HepG2 (cell line): ENCODE data around the gene DPP3. TPM values are rescaled to one million over a fixed set of nuclear protein-coding genes. Genes with fewer than 3 reads are reported as not detected.
A peak's percentile ranks its signal among the peaks of the same experiment; 100 is the strongest.

Source experiments
- BCL6 ChIP-seq: IDR thresholded peaks from 2 replicates; pipeline ENCODE4 v1.6.1; 2016; ENCODE audit warnings: missing genetic modification reagents, missing compliant biosample characterization
- E2F1 ChIP-seq: sonication (generic); formaldehyde crosslinking; IDR thresholded peaks from 2 replicates; pipeline ENCODE4 v1.5.0; 2020; ENCODE audit warnings: missing genetic modification reagents
- ETS1 ChIP-seq: sonication (generic); formaldehyde crosslinking; IDR thresholded peaks from 2 replicates; pipeline ENCODE4 v1.4.0; 2020; ENCODE audit warnings: missing genetic modification reagents
- FIP1L1 ChIP-seq: fragments of 200-400 bp; formaldehyde crosslinking; IDR thresholded peaks from 2 replicates; pipeline ENCODE4 v1.6.1; 2018; ENCODE audit warnings: low read depth, mild to moderate bottlenecking, low read length, moderate library complexity, borderline replicate concordance; ENCODE audit not compliant: insufficient read depth
- MAZ ChIP-seq, 2 experiments: sonication (generic) in 1 of 2; formaldehyde crosslinking in 1 of 2; IDR thresholded peaks; 2 replicates each; pipeline versions ENCODE4 v1.5.0 to v1.6.1; 2012 to 2020; ENCODE audit warnings: low read depth in 2 of 2, mild to moderate bottlenecking in 2 of 2, borderline replicate concordance in 1 of 2, improper control_type of control experiment in 1 of 2, low read length in 1 of 2, missing genetic modification reagents in 1 of 2, moderate library complexity in 1 of 2
- MEF2D ChIP-seq: sonication (generic); formaldehyde crosslinking; IDR thresholded peaks from 2 replicates; pipeline ENCODE4 v1.5.1; 2020; ENCODE audit warnings: mild to moderate bottlenecking, missing genetic modification reagents
- REST ChIP-seq, 2 experiments: IDR thresholded peaks; 2 replicates each; pipeline ENCODE4 v1.6.1; 2011 to 2012; ENCODE audit warnings: low read length in 2 of 2, borderline replicate concordance in 1 of 2, low read depth in 1 of 2, mild to moderate bottlenecking in 1 of 2, moderate library complexity in 1 of 2
- SNAI1 ChIP-seq: sonication (generic); formaldehyde crosslinking; IDR thresholded peaks from 2 replicates; pipeline ENCODE4 v1.5.0; 2020; ENCODE audit warnings: mild to moderate bottlenecking, missing genetic modification reagents, borderline replicate concordance
- ZBTB20 ChIP-seq: sonication (generic); formaldehyde crosslinking; IDR thresholded peaks from 2 replicates; pipeline ENCODE4 v1.8.1; 2023; ENCODE audit warnings: missing genetic modification reagents, low read depth, mild to moderate bottlenecking, borderline replicate concordance
- ZBTB44 ChIP-seq: sonication (generic); formaldehyde crosslinking; IDR thresholded peaks from 2 replicates; pipeline ENCODE4 v1.4.0; 2020; ENCODE audit warnings: missing genetic modification reagents
- ZHX1 ChIP-seq: sonication (generic); formaldehyde crosslinking; IDR thresholded peaks from 2 replicates; pipeline ENCODE4 v1.8.1; 2022; ENCODE audit warnings: low read depth, mild to moderate bottlenecking, missing genetic modification reagents
- ZKSCAN5 ChIP-seq: sonication (generic); formaldehyde crosslinking; IDR thresholded peaks from 2 replicates; pipeline ENCODE4 v1.5.1; 2020; ENCODE audit warnings: mild to moderate bottlenecking, missing genetic modification reagents
- ZNF362 ChIP-seq: sonication (generic); formaldehyde crosslinking; IDR thresholded peaks from 2 replicates; pipeline ENCODE4 v1.4.0; 2020; ENCODE audit warnings: missing genetic modification reagents, mild to moderate bottlenecking, borderline replicate concordance
- ZNF562 ChIP-seq: sonication (generic); formaldehyde crosslinking; IDR thresholded peaks from 2 replicates; pipeline ENCODE4 v1.8.0; 2022; ENCODE audit warnings: missing genetic modification reagents, borderline replicate concordance
- ZNF644 ChIP-seq: IDR thresholded peaks from 2 replicates; pipeline ENCODE4 v1.6.1; 2016; ENCODE audit warnings: low read depth
- polyA plus RNA-seq, 8 experiments: library from polyadenylated mRNA; depleted of rRNA in 3 of 8; stranded (reverse) in 7 of 8; unstranded in 1 of 8; fragments of >200 nt; fragmentation: Illumina TruSeq in 4 of 8; extraction: Trizol in 4 of 8; gene quantifications; 2 replicates each; pipeline versions ENCODE4 v1.2.1 to v1.2.3, GENCODE V29; 2011 to 2016; ENCODE audit warnings: low read depth in 4 of 8, missing spikeins in 1 of 8, mixed read lengths in 1 of 8; ENCODE audit not compliant: insufficient read depth in 1 of 8
- total RNA-seq, 5 experiments: library from RNA; depleted of rRNA; stranded (reverse); fragments of >200 nt; fragmentation: Illumina TruSeq; extraction: Trizol; gene quantifications; 2 replicates each; pipeline ENCODE4 v1.2.3, GENCODE V29; 2016; ENCODE audit warnings: low read depth in 1 of 5

DPP3 gene
- total and polyA plus RNA-seq, 2 of the 13 experiments (the other 11 are each of a cell fraction or from before 2014, with no cell fraction given) = 38.4 to 59.8 TPM

GRCh38 chr11:66479394-66480116 lies 679 bp upstream of the DPP3 start (continued):
- TF ChIP-seq REST (IDR thresholded peaks at IDR 0.05; ENCODE audit: borderline replicate concordance in 1 of 2, low read depth in 1 of 2, low read length in 2 of 2) = no peak
- no peak for TF ChIP-seq ZKSCAN5 (CRISPR knock-in tag)
- TF ChIP-seq BCL6 (CRISPR knock-in tag) = no peak
- no peak for TF ChIP-seq ETS1 (CRISPR knock-in tag)
- TF ChIP-seq ZBTB44 (CRISPR knock-in tag) = no peak
- TF ChIP-seq E2F1 = no peak
- 0 out of 2 replicates have a peak, but pooled peaks have one; percentile 71 for TF ChIP-seq SNAI1 (CRISPR knock-in tag)
- no peak for TF ChIP-seq ZNF362 (CRISPR knock-in tag)
- TF ChIP-seq ZBTB20 (CRISPR knock-in tag) = peak; percentile 31; the same call in 1 of the 2 replicates
- TF ChIP-seq FIP1L1 = no peak
- no peak for TF ChIP-seq ZNF562 (CRISPR knock-in tag)
- 0 out of 2 replicates have a peak, but pooled peaks have one; percentile 14 for TF ChIP-seq ZHX1 (CRISPR knock-in tag)
- TF ChIP-seq ZNF644 (CRISPR knock-in tag) = no peak
- TF ChIP-seq MAZ (IDR thresholded peaks at IDR 0.05; ENCODE audit: borderline replicate concordance, low read depth, low read length) = no peak
- peak; percentile 2; the same call in 1 of the 2 replicates for TF ChIP-seq MAZ (CRISPR knock-in tag; IDR thresholded peaks at IDR 0.05; ENCODE audit: low read depth)
- TF ChIP-seq MEF2D (CRISPR knock-in tag) = no peak
